Stimulated activated CD4-positive, alpha-beta T cell treated with anti-CD3 and anti-CD28 coated beads, Interleukin-1b, Interleukin-23, amount 100 ng/mL, for 1 hour (primary cell): ENCODE data around the gene FOXQ1.
"Not testable (repeated sequence)": the region's sequence is repeated elsewhere in the genome, so short reads cannot be mapped to it uniquely, and the experiment has no call there.

Experiments used
- DNase-seq, 2 donors: peaks; one replicate each; pipeline ENCODE4 v3.0.0-alpha.2; 2020; ENCODE audit warnings: low read depth in 2 of 2

FOXQ1 gene

GRCh38 chr6:1322156-1322555 is 10.3 kb downstream of the FOXQ1 start:
- DNase-seq, result no peak

- DNase-seq, result no peak
Observed at GRCh38 chr6:1322696-1323219, 10.9 kb downstream of the FOXQ1 start.

DNA sequence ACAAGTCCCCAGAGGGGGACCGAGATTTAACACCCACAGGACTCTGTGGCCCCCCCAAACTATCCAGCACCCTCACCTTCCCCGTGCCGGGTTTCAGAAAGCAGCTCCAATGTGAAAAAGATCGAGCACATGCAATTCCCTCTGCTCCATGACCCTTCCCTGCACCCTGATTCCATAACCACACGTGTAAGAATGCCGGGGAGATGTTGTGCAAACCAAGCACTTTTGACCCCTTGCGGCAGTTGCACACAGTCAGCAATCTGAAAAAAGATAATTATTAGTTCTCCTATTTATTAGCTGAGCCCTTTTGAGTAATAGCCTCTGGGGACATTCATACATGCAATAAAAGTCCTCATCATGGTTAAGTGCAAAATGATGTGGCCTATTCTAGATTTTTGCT is 13.0 kb downstream of the FOXQ1 start:
- no peak for DNase-seq

- DNase-seq, result no peak
Observed at GRCh38 chr6:1325461-1326309, 13.8 kb downstream of the FOXQ1 start.

DNA sequence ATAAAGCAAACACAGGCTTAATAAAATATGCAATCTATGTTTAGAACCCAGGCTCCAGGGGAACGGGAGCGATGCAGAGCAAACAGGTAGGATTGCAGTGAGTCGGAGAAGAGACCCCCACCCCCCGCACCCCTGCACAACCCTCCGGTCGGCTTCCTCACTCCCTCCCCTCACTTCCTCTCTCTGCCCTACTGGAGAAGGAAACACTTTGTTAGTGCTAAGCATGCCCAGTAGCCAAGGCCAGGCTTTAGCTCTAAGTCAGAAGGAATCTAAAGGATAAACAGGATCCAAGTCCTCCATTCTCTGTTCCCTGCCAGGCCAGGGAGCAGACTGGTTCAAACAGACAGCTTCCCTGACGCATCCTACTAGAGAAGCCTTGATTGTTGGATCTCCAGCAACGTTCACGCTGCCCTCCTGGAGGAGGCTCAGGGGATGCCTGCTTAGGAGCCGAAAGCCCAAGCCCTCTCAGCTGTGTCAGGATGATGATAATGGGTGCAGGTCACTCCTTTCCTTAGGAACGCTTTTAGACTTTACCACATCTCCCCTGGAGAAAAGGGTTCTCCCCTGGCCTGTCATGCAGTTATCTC is 14.7 kb downstream of the FOXQ1 start:
- no peak for DNase-seq

- no peak for DNase-seq
Observed at GRCh38 chr6:1327630-1328029, 15.7 kb downstream of the FOXQ1 start.

- no peak for DNase-seq
Observed at GRCh38 chr6:1328129-1328800, 16.4 kb downstream of the FOXQ1 start.

DNA sequence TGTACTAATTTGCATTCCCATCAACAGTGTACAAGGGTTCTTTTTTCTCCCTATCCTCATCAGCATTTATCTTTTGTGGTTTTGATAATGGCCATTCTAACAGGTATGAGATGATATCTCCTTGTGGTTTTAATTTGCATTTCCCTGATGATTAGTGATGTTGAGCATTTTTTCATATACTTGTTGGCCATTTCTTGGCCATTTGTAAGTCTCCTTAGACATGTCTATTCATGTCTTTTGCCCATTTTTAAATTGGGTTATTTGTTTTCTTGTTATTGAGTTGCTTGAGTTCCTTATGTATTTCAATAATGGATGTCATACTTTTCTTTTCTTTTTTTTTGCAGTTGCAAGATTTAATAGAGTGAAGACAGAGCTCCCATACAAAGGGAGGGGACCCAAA is 17.8 kb downstream of the FOXQ1 start:
- DNase-seq, result no peak

- DNase-seq, result no peak
Observed at GRCh38 chr6:1334684-1335083, 22.8 kb downstream of the FOXQ1 start.

- DNase-seq, result no peak
Observed at GRCh38 chr6:1335367-1336037, 23.6 kb downstream of the FOXQ1 start.

GRCh38 chr6:1336246-1336843 is 24.4 kb downstream of the FOXQ1 start:
- no peak for DNase-seq

- no peak for DNase-seq
Observed at GRCh38 chr6:1337791-1338190, 25.9 kb downstream of the FOXQ1 start.

- DNase-seq, result no peak
Observed at GRCh38 chr6:1346101-1346500, 34.2 kb downstream of the FOXQ1 start.

DNA sequence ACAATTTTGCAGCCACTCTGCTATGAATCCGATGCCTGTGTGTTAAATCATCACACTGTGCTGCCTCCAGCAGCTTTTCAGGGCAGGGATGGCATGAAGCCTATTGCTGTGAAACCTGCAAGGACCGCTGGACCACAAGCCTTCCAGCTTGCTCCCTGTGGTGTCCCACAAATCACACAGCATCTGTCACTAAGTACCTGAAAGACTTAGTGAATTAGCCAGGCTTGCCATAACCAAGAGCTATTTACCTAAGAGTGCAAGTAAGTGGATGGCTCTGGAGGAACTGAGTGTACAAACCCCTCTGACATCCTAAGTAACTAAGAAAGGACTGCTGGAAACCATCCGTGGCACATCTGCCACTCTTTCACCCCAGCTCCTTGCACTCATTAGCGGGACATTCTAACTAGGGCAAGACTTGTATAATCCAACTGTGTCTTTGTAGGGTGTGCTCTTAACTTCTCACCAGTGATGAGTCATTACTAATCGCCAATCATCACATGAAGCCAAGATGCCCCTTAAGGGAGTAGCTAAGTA is 34.7 kb downstream of the FOXQ1 start:
- no peak for DNase-seq

- DNase-seq, result no peak
Observed at GRCh38 chr6:1347161-1347560, 35.3 kb downstream of the FOXQ1 start.

DNA sequence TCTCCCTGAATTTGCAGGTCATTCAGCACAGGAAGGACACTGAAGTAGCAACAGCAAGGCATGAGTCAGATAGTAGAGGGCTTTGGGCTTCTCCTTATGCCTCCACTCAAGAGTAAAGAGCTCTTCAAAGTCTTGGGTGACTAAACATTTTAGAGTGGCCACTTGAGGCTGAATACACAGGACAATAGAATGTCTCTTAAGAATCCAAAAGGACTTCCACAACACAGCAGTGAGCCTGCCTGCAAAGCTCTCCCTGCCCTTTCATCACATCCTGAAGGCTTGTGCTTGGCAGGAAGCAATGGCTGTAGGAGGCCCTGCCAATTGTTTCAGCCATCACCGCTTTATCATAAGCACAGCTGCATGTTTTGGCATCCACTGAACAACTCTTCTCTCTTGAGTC is 36.8 kb downstream of the FOXQ1 start:
- no peak for DNase-seq

DNA sequence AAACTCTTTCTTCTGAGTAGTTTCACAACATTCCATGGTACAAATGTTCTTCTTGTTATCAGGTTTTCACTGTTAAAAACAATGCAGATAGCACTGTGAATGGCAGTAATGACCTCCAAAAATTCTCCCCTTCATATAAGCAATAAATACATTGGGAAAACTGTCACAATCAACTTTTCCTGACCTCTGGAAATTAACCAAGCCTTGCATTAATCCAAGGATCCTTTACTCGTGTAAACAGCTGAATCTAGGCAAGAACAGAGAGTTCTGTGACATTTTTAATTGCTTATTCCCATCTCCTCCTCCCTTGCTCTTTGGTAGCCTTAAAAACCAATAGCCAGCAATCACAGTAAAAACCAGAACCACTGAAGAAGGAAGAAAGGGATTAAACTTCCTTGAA is 37.8 kb downstream of the FOXQ1 start:
- DNase-seq, result no peak

- DNase-seq, result no peak
Observed at GRCh38 chr6:1351381-1352008, 39.6 kb downstream of the FOXQ1 start.

DNA sequence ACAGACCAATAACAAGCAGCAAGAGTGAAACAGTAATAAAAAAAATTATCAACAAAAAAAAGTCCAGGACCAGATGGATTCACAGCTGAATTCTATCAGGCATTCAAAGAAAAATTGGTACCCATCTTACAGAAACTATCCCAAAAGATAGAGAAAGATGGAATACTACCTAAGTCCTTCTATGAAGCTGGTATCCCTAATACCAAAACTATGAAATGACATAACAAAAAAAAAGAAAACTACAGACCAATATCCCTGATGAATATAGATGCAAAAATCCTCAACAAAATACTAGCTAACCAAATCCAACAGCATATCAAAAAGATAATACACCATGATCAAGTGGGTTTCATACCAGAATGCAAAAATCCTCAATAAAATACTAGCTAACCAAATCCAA is 43.2 kb downstream of the FOXQ1 start:
- DNase-seq, result not testable (repeated sequence)

GRCh38 chr6:1361717-1362116 is 49.8 kb downstream of the FOXQ1 start:
- not testable (repeated sequence) for DNase-seq

- DNase-seq, result no peak
Observed at GRCh38 chr6:1362643-1363042, 50.7 kb downstream of the FOXQ1 start.
